Activated CD8-positive, alpha-beta T cell treated with anti-CD3 and anti-CD28 coated beads for 36 hours (primary cell): Measurements from ENCODE around the gene ERC2. TPM values are rescaled to one million over a fixed set of nuclear protein-coding genes. Genes with fewer than 3 reads are reported as not detected.

ENCODE experiments used
- ATAC-seq: fragments of 200-7000 bp; cut with Tn5 transposase; one replicate; pipeline ENCODE4 v1.10.0; 2021; ENCODE audit warnings: mild to moderate bottlenecking, moderate library complexity
- CTCF ChIA-PET: fragments of 350-600 bp; sonication (Branson Sonifier 250); formaldehyde crosslinking; loops from one replicate; lab custom pipeline; 2021; ENCODE audit warnings: antibody characterized with exemption; lab: Charles Lee
- POLR2A ChIA-PET: fragments of 350-600 bp; sonication (Branson Sonifier 250); formaldehyde crosslinking; loops from one replicate; lab custom pipeline; 2021; ENCODE audit warnings: antibody characterized with exemption; lab: Charles Lee
- DNase-seq: peaks from one replicate; pipeline ENCODE4 v3.0.0-alpha.2; 2020
- H3K27ac Mint-ChIP-seq: one replicate; pipeline ENCODE4 v1.8.0; 2021; ENCODE audit warnings: mild to moderate bottlenecking, mixed read lengths
- H3K27me3 Mint-ChIP-seq: one replicate; pipeline ENCODE4 v1.8.0; 2021; ENCODE audit warnings: mixed read lengths
- H3K36me3 Mint-ChIP-seq: one replicate; pipeline ENCODE4 v1.8.0; 2021; ENCODE audit warnings: low read depth, mixed read lengths
- H3K4me1 Mint-ChIP-seq: one replicate; pipeline ENCODE4 v1.8.0; 2021; ENCODE audit warnings: low read depth, mixed read lengths
- H3K4me3 Mint-ChIP-seq: one replicate; pipeline ENCODE4 v1.8.0; 2021; ENCODE audit warnings: mild to moderate bottlenecking, moderate library complexity, mixed read lengths
- H3K9me3 Mint-ChIP-seq: one replicate; pipeline ENCODE4 v1.8.0; 2021; ENCODE audit warnings: mixed read lengths
- CTCF ChIP-seq: fragments of 200-600 bp; IDR thresholded peaks from one replicate; pipeline ENCODE4 v1.8.0; 2022; ENCODE audit warnings: antibody characterized with exemption, mild to moderate bottlenecking
- intact Hi-C: fragments of 100-400 bp; cut with micrococcal nuclease; formaldehyde crosslinking; loops from one replicate; pipeline ENCODE4 v1.10.0; 2022
- microRNA-seq: library from miRNA; unstranded; fragments of <30 nt; microRNA quantifications from one replicate; pipeline ENCODE4 v1.2.0, GENCODE V29; 2022; ENCODE audit warnings: borderline microRNAs expressed, borderline replicate concordance
- total RNA-seq, 2 experiments: library from RNA; stranded (reverse); gene quantifications; one replicate each; pipeline ENCODE4 v1.2.3, GENCODE V29; 2021

The ERC2 gene
- total RNA-seq, 2 experiments from 2014 or later, result 0.18 to 0.52 TPM

DNA sequence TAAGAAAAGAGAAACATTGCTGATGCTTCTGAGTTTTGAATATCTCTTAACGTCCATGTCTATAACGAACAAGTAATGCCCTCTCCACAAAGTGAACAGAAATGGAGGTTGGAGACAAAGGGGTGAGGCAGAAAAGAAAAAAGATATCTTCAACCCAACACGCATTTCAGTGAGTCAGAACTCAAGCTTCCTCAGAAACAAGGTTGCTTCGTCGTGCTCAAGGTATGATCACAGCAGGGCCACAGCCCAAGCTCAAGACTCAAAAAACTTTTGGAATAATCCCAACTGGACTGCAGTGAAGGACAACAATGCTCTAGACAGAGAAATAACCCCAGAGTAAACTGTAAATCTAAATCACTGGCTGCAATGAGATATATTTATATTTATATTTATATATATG, 1000.0 kb downstream of the ERC2 start:
- Mint-ChIP-seq H3K4me3 (no peak overlapping the region), H3K9me3 (no peaks in the 10 kb centered on the region)

GRCh38 chr3:55467099-55467498, 1001.2 kb downstream of the ERC2 start:
- H3K36me3 Mint-ChIP-seq, result no peaks in the 10 kb centered on the region
- no peak for TF ChIP-seq CTCF
- H3K27me3 Mint-ChIP-seq, result no peaks in the 10 kb centered on the region
- intact Hi-C loops, result no loop called here
- H3K9me3 Mint-ChIP-seq, result peaks cover 2% of the 10 kb centered on the region
- no peak overlapping the region for H3K27ac Mint-ChIP-seq
- no peak overlapping the region for H3K4me3 Mint-ChIP-seq
- no peaks in the 10 kb centered on the region for H3K4me1 Mint-ChIP-seq
- POLR2A ChIA-PET, result no interaction called here
- DNase-seq (no peak), ATAC-seq (no peak)
- CTCF ChIA-PET, result no interaction called here

More for the DNA sequence above, 1000.0 kb downstream of the ERC2 start:
- intact Hi-C loops, result no loop called here
- CTCF ChIA-PET, result no interaction called here
- no peaks in the 10 kb centered on the region for H3K36me3 Mint-ChIP-seq
- no peak overlapping the region for H3K27ac Mint-ChIP-seq
- no peak for TF ChIP-seq CTCF
- no peak for ATAC-seq
- POLR2A ChIA-PET, result no interaction called here
- DNase-seq, result no peak
- peaks cover 4% of the 10 kb centered on the region for H3K27me3 Mint-ChIP-seq
- no peaks in the 10 kb centered on the region for H3K4me1 Mint-ChIP-seq

DNA sequence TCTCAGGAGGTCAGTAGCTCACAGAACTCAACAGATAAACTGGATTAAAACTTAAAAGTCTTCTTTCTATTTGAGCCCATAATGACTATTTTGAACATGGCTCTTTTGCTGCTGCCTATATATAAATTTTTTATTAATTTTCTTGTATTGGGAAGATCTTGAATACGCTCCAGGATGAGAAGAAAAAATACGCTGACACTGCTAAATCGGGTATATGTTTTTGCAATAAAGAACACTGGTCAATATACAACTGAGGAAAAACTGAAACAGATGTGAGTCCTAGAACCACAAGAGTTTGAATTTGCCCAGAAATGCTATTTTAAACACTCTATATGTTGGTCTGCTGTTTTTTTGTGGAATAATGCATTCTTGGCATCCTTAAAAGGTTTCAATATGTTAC, 1001.7 kb downstream of the ERC2 start:
- Mint-ChIP-seq H3K27ac (no peak overlapping the region), H3K36me3 (no peaks in the 10 kb centered on the region), H3K4me3 (no peak overlapping the region), H3K27me3 (no peaks in the 10 kb centered on the region), H3K9me3 (peaks cover 2% of the 10 kb centered on the region), H3K4me1 (no peaks in the 10 kb centered on the region)
- CTCF ChIA-PET, result no interaction called here
- DNase-seq, result no peak
- intact Hi-C loops, result no loop called here
- TF ChIP-seq CTCF, result no peak
- POLR2A ChIA-PET, result no interaction called here
- no peak for ATAC-seq

GRCh38 chr3:55461896-55462295, 1006.4 kb downstream of the ERC2 start:
- DNase-seq (no peak), ATAC-seq (no peak)
- intact Hi-C loops, result no loop called here
- Mint-ChIP-seq H3K9me3 (peaks cover 2% of the 10 kb centered on the region), H3K27ac (no peak overlapping the region), H3K36me3 (no peaks in the 10 kb centered on the region), H3K4me1 (no peaks in the 10 kb centered on the region), H3K4me3 (no peak overlapping the region), H3K27me3 (no peaks in the 10 kb centered on the region)
- POLR2A ChIA-PET, result no interaction called here
- CTCF ChIA-PET, result no interaction called here
- TF ChIP-seq CTCF, result no peak

DNA sequence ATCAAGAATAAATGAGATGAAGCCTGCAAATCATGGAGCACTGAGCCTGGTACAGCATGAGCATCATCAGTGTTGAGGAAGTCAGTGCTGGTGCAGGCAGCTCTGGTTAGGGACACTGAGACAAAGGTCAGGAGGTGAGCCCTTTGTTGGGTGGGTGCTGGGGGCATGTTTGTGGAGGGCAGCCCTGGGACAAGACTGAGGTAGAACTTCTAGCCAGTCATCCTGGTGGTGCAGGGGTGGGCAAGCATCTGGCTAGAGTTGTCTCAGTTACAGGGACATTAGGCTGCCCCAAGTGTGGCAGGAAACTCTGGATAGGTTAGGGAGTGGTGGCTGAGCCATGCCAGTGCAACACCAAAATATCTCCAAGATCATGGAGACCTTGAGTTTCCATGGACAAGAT, 1008.4 kb downstream of the ERC2 start:
- Mint-ChIP-seq H3K9me3 (peaks cover 2% of the 10 kb centered on the region), H3K36me3 (no peaks in the 10 kb centered on the region), H3K4me3 (no peak overlapping the region), H3K27me3 (no peaks in the 10 kb centered on the region), H3K4me1 (no peaks in the 10 kb centered on the region), H3K27ac (no peak overlapping the region)
- DNase-seq (no peak), ATAC-seq (no peak)
- intact Hi-C loops, result no loop called here
- TF ChIP-seq CTCF, result no peak
- CTCF ChIA-PET, result no interaction called here
- POLR2A ChIA-PET, result no interaction called here

Small RNA genes lying within 50 kb of the gene (microRNA-seq; reads per million reads assigned to microRNA genes)
- gene MIR3938, result not detected

Other genes starting within 250 kb of the ERC2 start
- gene CCDC66, start 88.7 kb upstream of the ERC2 start, total RNA-seq, result 10 to 100 TPM; 21.1 to 22.1 TPM
- 10 to 100 TPM; 58.6 to 61.4 TPM for gene TASOR, start 214.8 kb upstream of the ERC2 start, total RNA-seq